Activated CD8-positive, alpha-beta T cell treated with anti-CD3 and anti-CD28 coated beads for 36 hours (primary cell): ENCODE data around the gene NOS2. TPM values are rescaled to one million over a fixed set of nuclear protein-coding genes. Genes with fewer than 3 reads are reported as not detected.

ENCODE experiments used
- ATAC-seq: fragments of 200-7000 bp; cut with Tn5 transposase; one replicate; pipeline ENCODE4 v1.10.0; 2021; ENCODE audit warnings: mild to moderate bottlenecking, moderate library complexity
- CTCF ChIA-PET: fragments of 350-600 bp; sonication (Branson Sonifier 250); formaldehyde crosslinking; loops from one replicate; lab custom pipeline; 2021; ENCODE audit warnings: antibody characterized with exemption; lab: Charles Lee
- POLR2A ChIA-PET: fragments of 350-600 bp; sonication (Branson Sonifier 250); formaldehyde crosslinking; loops from one replicate; lab custom pipeline; 2021; ENCODE audit warnings: antibody characterized with exemption; lab: Charles Lee
- DNase-seq: peaks from one replicate; pipeline ENCODE4 v3.0.0-alpha.2; 2020
- H3K27ac Mint-ChIP-seq: one replicate; pipeline ENCODE4 v1.8.0; 2021; ENCODE audit warnings: mild to moderate bottlenecking, mixed read lengths
- H3K27me3 Mint-ChIP-seq: one replicate; pipeline ENCODE4 v1.8.0; 2021; ENCODE audit warnings: mixed read lengths
- H3K36me3 Mint-ChIP-seq: one replicate; pipeline ENCODE4 v1.8.0; 2021; ENCODE audit warnings: low read depth, mixed read lengths
- H3K4me1 Mint-ChIP-seq: one replicate; pipeline ENCODE4 v1.8.0; 2021; ENCODE audit warnings: low read depth, mixed read lengths
- H3K4me3 Mint-ChIP-seq: one replicate; pipeline ENCODE4 v1.8.0; 2021; ENCODE audit warnings: mild to moderate bottlenecking, moderate library complexity, mixed read lengths
- H3K9me3 Mint-ChIP-seq: one replicate; pipeline ENCODE4 v1.8.0; 2021; ENCODE audit warnings: mixed read lengths
- CTCF ChIP-seq: fragments of 200-600 bp; IDR thresholded peaks from one replicate; pipeline ENCODE4 v1.8.0; 2022; ENCODE audit warnings: antibody characterized with exemption, mild to moderate bottlenecking
- intact Hi-C: fragments of 100-400 bp; cut with micrococcal nuclease; formaldehyde crosslinking; loops from one replicate; pipeline ENCODE4 v1.10.0; 2022
- total RNA-seq, 2 experiments: library from RNA; stranded (reverse); gene quantifications; one replicate each; pipeline ENCODE4 v1.2.3, GENCODE V29; 2021

The NOS2 gene
- total RNA-seq, 2 experiments from 2014 or later: not detected

GRCh38 chr17:27782791-27783206 lies 17.5 kb downstream of the NOS2 start:
- ATAC-seq: no peak
- intact Hi-C loops: no loop called here
- ChIA-PET CTCF (no interaction called here), POLR2A (no interaction called here)
- no peaks in the 10 kb centered on the region for H3K27me3 Mint-ChIP-seq
- no peaks in the 10 kb centered on the region for H3K36me3 Mint-ChIP-seq
- no peak overlapping the region for H3K27ac Mint-ChIP-seq
- H3K9me3 Mint-ChIP-seq: no peaks in the 10 kb centered on the region
- H3K4me1 Mint-ChIP-seq: no peaks in the 10 kb centered on the region
- TF ChIP-seq CTCF: no peak
- no peak overlapping the region for H3K4me3 Mint-ChIP-seq
- no peak for DNase-seq

GRCh38 chr17:27780828-27781404 lies 19.4 kb downstream of the NOS2 start:
- no peaks in the 10 kb centered on the region for H3K36me3 Mint-ChIP-seq
- no peaks in the 10 kb centered on the region for H3K9me3 Mint-ChIP-seq
- no peak overlapping the region for H3K4me3 Mint-ChIP-seq
- ATAC-seq (no peak), DNase-seq (no peak)
- ChIA-PET POLR2A (no interaction called here), CTCF (interaction anchor here (1.0 to 2.4 kb wide), 4 partner anchors 24 to 113 kb away, joined by 3 to 12 read pairs (median 5); no protein-coding TSS in a partner anchor)
- no peaks in the 10 kb centered on the region for H3K4me1 Mint-ChIP-seq
- intact Hi-C loops: no loop called here
- H3K27me3 Mint-ChIP-seq: no peaks in the 10 kb centered on the region
- H3K27ac Mint-ChIP-seq: no peak overlapping the region
- no peak for TF ChIP-seq CTCF

GRCh38 chr17:27780092-27780827 lies 20.1 kb downstream of the NOS2 start:
- Mint-ChIP-seq H3K36me3 (no peaks in the 10 kb centered on the region), H3K9me3 (no peaks in the 10 kb centered on the region), H3K4me3 (no peak overlapping the region), H3K27me3 (no peaks in the 10 kb centered on the region), H3K4me1 (no peaks in the 10 kb centered on the region), H3K27ac (no peak overlapping the region)
- ATAC-seq (no peak), DNase-seq (no peak)
- POLR2A ChIA-PET: no interaction called here
- intact Hi-C loops: no loop called here
- no peak for TF ChIP-seq CTCF
- CTCF ChIA-PET: interaction anchor here (1.0 to 2.4 kb wide), 6 partner anchors 24 to 113 kb away, joined by 3 to 12 read pairs (median 5); no protein-coding TSS in a partner anchor

- H3K4me1 Mint-ChIP-seq: no peaks in the 10 kb centered on the region
- CTCF ChIA-PET: interaction anchor here (1.4 to 1.7 kb wide), 3 partner anchors 18 to 107 kb away, joined by 4 to 6 read pairs (median 6); no protein-coding TSS in a partner anchor
- intact Hi-C loops: no loop called here
- no peak for TF ChIP-seq CTCF
- POLR2A ChIA-PET: interaction anchor here (0.6 kb wide), 1 partner anchor 31 kb away, joined by 3 read pairs; no protein-coding TSS in a partner anchor
- H3K27ac Mint-ChIP-seq: no peak overlapping the region
- DNase-seq (no peak), ATAC-seq (no peak)
- H3K4me3 Mint-ChIP-seq: no peak overlapping the region
- no peaks in the 10 kb centered on the region for H3K36me3 Mint-ChIP-seq
- no peaks in the 10 kb centered on the region for H3K9me3 Mint-ChIP-seq
- no peaks in the 10 kb centered on the region for H3K27me3 Mint-ChIP-seq
Observed at GRCh38 chr17:27778183-27778582, 22.1 kb downstream of the NOS2 start.
